ENCODE results near the gene PRKCI. TPM values are rescaled to one million over a fixed set of nuclear protein-coding genes. Genes with fewer than 3 reads are reported as not detected.

PRKCI gene
- total and polyA plus RNA-seq, 2 donors (not counting 1 experiment from before 2014, with no cell fraction given): 1.8 to 11.1 TPM

DNA sequence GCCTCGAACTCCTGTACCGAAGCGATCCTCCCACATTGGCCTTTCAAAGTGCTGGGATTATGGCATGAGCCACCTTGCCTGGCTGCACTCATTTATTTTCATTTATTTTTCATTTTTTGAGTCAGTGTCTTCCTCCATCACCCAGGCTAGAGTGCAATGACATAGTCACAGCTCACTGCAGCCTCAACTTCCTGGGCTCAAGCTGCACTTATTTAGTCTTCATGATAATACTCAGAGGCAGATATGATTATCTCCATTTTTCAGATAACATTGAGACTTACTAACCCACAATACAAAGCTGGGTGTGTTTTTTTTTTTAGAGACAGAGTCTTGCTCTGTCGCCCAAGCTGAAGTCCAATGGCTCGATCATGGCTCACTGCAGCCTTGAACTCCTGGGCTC is 10.0 kb downstream of the PRKCI start:
- Histone ChIP-seq H3K9me3 (ENCODE audit: control extremely low read depth in 1 of 3, control insufficient read depth in 2 of 3, insufficient read depth in 1 of 3, low read length in 2 of 3) (no peaks in the 10 kb centered on the region), H2AFZ (ENCODE audit: insufficient read depth, low read depth, low read length, poor library complexity, severe bottlenecking) (no peak overlapping the region), H3K4me1 (ENCODE audit: control insufficient read depth in 2 of 2, insufficient read depth in 2 of 2, low read length in 2 of 2) (peaks cover 4 to 8% of the 10 kb centered on the region in 2 donors), H4K20me1 (ENCODE audit: control insufficient read depth, insufficient read depth, low read length, poor library complexity, severe bottlenecking) (no peaks in the 10 kb centered on the region), H3K4me3 (ENCODE audit: control extremely low read depth in 1 of 5, extremely low read depth in 1 of 5, insufficient read depth in 1 of 5, low read depth in 2 of 5, low read length in 4 of 5) (no peak overlapping the region), H3K36me3 (replicated peaks in 1 of 2; ENCODE audit: control extremely low read depth in 1 of 2, control insufficient read depth in 1 of 2, extremely low read depth in 1 of 2, insufficient read depth in 2 of 2, low read length in 1 of 2) (no peaks in the 10 kb centered on the region), H3K79me2 (ENCODE audit: control insufficient read depth, insufficient read depth, low read length) (no peaks in the 10 kb centered on the region), H3K27me3 (replicated peaks in 1 of 4; ENCODE audit: control extremely low read depth in 1 of 4, control insufficient read depth in 3 of 4, insufficient read depth in 4 of 4, low read length in 3 of 4) (no peaks in the 10 kb centered on the region), H3K27ac (ENCODE audit: low read length in 2 of 2) (no peak overlapping the region), H3K9ac (ENCODE audit: low read length) (no peak overlapping the region), H3K4me2 (replicated peaks; ENCODE audit: low read depth, low read length, poor library complexity, severe bottlenecking) (no peak overlapping the region)
- no peak for ATAC-seq (ENCODE audit: low read depth)
- Mint-ChIP-seq H3K27ac (no peak overlapping the region), H3K27me3 (no peaks in the 10 kb centered on the region), H3K4me3 (no peak overlapping the region), H3K9me3 (ENCODE audit: insufficient read depth) (no peaks in the 10 kb centered on the region), H3K4me1 (peaks cover 4% of the 10 kb centered on the region)
- ChIA-PET CTCF (interaction anchor here (0.6 kb wide), 1 partner anchor 180 kb away, joined by 4 read pairs; no protein-coding TSS in a partner anchor), POLR2A (interaction anchor here (0.7 kb wide), 1 partner anchor 225 kb away, joined by 3 read pairs; no protein-coding TSS in a partner anchor)
- WGBS (ENCODE audit: insufficient coverage): 89% methylated on average over 3 of the region's 5 CpGs
- intact Hi-C loops (cut with micrococcal nuclease): no loop called here
- no peak for DNase-seq
- TF ChIP-seq EZH2 (IDR thresholded peaks at IDR 0.05; ENCODE audit: borderline replicate concordance, insufficient read depth, low read depth, low read length, poor library complexity, severe bottlenecking): no peak
- TF ChIP-seq, protein P1, sequence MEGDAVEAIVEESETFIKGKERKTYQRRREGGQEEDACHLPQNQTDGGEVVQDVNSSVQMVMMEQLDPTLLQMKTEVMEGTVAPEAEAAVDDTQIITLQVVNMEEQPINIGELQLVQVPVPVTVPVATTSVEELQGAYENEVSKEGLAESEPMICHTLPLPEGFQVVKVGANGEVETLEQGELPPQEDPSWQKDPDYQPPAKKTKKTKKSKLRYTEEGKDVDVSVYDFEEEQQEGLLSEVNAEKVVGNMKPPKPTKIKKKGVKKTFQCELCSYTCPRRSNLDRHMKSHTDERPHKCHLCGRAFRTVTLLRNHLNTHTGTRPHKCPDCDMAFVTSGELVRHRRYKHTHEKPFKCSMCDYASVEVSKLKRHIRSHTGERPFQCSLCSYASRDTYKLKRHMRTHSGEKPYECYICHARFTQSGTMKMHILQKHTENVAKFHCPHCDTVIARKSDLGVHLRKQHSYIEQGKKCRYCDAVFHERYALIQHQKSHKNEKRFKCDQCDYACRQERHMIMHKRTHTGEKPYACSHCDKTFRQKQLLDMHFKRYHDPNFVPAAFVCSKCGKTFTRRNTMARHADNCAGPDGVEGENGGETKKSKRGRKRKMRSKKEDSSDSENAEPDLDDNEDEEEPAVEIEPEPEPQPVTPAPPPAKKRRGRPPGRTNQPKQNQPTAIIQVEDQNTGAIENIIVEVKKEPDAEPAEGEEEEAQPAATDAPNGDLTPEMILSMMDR (IDR thresholded peaks at IDR 0.05): no peak

DNA sequence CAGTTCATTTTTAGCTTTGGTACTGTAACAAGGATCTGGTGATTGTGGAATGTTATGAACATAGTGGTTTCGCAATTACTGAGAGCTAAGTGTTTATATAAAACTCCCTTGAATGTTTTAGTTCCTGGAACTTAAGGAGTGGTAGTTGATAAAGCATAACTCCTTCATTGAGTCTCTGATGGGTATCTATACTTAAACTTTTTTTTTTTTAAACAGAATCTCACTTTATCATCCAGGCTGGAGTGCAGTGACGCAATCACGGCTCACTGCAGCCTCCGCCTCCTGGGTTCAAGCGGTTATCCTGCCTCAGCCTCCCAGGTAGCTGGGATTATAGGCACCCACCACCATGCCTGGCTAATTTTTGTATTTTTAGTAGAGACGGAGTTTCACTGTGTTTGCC is 11.3 kb downstream of the PRKCI start:
- H3K4me3 Mint-ChIP-seq: no peak overlapping the region
- no peaks in the 10 kb centered on the region for H3K9me3 Mint-ChIP-seq (ENCODE audit: insufficient read depth)
- 100% methylated on average over 1 of the region's 6 CpGs for WGBS (ENCODE audit: insufficient coverage)
- ATAC-seq (ENCODE audit: low read depth) (no peak), DNase-seq (no peak)
- H2AFZ ChIP-seq (ENCODE audit: insufficient read depth, low read depth, low read length, poor library complexity, severe bottlenecking): no peak overlapping the region
- H3K36me3 ChIP-seq (replicated peaks in 1 of 2; ENCODE audit: control extremely low read depth in 1 of 2, control insufficient read depth in 1 of 2, extremely low read depth in 1 of 2, insufficient read depth in 2 of 2, low read length in 1 of 2): no peaks in the 10 kb centered on the region
- no peak overlapping the region for H3K9ac ChIP-seq (ENCODE audit: low read length)
- no peak overlapping the region for H3K27ac Mint-ChIP-seq
- TF ChIP-seq, protein P1 (IDR thresholded peaks at IDR 0.05): no peak
- TF ChIP-seq EZH2 (IDR thresholded peaks at IDR 0.05; ENCODE audit: borderline replicate concordance, insufficient read depth, low read depth, low read length, poor library complexity, severe bottlenecking): no peak
- intact Hi-C loops (cut with micrococcal nuclease): no loop called here
- no peak overlapping the region for H3K4me2 ChIP-seq (replicated peaks; ENCODE audit: low read depth, low read length, poor library complexity, severe bottlenecking)
- peaks cover 4 to 8% of the 10 kb centered on the region in 2 donors for H3K4me1 ChIP-seq (ENCODE audit: control insufficient read depth in 2 of 2, insufficient read depth in 2 of 2, low read length in 2 of 2)
- ChIA-PET CTCF (no interaction called here), POLR2A (no interaction called here)
- H3K27me3 ChIP-seq (replicated peaks in 1 of 4; ENCODE audit: control extremely low read depth in 1 of 4, control insufficient read depth in 3 of 4, insufficient read depth in 4 of 4, low read length in 3 of 4): no peaks in the 10 kb centered on the region
- no peaks in the 10 kb centered on the region for H4K20me1 ChIP-seq (ENCODE audit: control insufficient read depth, insufficient read depth, low read length, poor library complexity, severe bottlenecking)
- H3K9me3 ChIP-seq (ENCODE audit: control extremely low read depth in 1 of 3, control insufficient read depth in 2 of 3, insufficient read depth in 1 of 3, low read length in 2 of 3): no peaks in the 10 kb centered on the region
- no peaks in the 10 kb centered on the region for H3K79me2 ChIP-seq (ENCODE audit: control insufficient read depth, insufficient read depth, low read length)
- H3K27ac ChIP-seq (ENCODE audit: low read length in 2 of 2): no peak overlapping the region
- H3K27me3 Mint-ChIP-seq: no peaks in the 10 kb centered on the region
- H3K4me1 Mint-ChIP-seq: peaks cover 4% of the 10 kb centered on the region
- H3K4me3 ChIP-seq (ENCODE audit: control extremely low read depth in 1 of 5, extremely low read depth in 1 of 5, insufficient read depth in 1 of 5, low read depth in 2 of 5, low read length in 4 of 5): no peak overlapping the region
